NCI-H1930 (cell line): ENCODE results near the gene KMT2B.
"Not testable (repeated sequence)": the region's sequence is repeated elsewhere in the genome, so short reads cannot be mapped to it uniquely, and the experiment has no call there.

ENCODE experiments used
- DNase-seq, 2 experiments: peaks; one replicate each; lab custom pipeline; 2025; lab: John Stamatoyannopoulos, UW

The KMT2B gene

DNA sequence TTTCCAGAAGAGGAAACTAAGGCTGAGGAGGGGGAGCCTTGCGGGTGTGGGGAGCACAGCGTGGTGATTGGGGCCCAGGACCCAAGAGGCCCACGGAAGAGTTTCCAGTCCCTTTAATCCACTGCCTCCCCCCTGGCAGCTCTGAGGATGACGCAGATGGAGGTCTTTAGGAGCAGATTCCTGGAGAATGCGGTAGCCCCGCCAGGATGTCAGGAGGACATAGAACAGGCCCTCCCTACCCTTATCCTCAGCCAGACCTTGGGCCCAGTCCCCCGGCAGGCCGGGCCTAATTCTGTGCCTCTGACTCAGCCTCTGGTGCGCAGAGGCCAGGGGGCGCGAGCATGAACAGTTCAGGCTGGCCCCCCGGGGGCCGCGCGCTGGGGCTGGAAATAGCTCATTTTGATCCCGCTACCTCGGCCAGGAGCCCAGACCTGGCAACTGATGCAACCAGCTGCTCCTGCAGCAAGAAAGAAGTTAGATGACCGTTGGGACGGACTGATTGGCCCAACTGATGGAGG, 39.5 kb downstream of the KMT2B start:
- DNase-seq: no peak

DNA sequence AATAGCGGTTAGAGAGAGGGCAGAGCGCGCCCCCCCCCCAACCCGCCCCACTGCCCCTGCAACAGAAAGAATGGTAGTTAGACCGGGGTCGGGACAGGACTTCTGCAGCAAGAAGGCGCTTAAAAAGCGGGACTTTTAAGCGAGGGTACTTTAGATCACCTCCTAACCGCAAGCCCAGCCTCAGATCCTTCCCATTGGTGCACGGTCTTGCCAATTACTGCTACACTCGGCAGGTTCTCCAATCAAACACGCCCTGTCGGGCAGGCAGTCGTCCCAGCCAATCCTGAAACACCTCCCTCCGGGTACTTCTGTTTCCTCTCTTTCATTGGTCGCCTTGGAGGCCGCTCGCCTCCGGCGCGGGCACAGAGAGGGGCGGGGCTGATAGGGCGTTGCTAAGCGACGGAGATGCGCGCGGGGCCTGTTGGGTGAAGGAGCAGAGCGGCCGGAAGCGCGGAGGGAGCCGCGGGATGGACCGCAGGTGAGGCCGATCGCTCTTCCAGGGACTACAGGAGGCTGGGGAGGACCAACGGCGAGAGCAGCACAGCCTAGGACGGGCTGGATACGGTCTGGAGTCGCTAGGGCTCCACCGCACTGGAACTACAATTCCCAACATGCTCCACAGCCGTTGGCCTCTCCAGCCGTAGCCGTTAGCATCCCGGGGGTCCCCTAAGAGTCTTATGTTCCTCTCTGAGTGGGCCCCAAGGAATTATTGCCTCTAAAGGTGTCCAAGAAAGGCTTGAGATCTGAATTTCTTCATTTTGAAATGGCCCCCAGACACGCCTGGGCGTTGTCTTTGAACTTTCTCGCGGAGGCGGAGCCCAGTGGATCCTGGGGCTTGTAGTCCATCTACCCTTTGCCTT, 40.2 kb downstream of the KMT2B start, which contains the start of gene PROSER3:
TSS of gene PROSER3 (plus strand) at position 428 of the 860 bp plus-strand sequence. CDS start at position 468, 40 bp downstream.
- peak; percentile 99 for DNase-seq

DNA sequence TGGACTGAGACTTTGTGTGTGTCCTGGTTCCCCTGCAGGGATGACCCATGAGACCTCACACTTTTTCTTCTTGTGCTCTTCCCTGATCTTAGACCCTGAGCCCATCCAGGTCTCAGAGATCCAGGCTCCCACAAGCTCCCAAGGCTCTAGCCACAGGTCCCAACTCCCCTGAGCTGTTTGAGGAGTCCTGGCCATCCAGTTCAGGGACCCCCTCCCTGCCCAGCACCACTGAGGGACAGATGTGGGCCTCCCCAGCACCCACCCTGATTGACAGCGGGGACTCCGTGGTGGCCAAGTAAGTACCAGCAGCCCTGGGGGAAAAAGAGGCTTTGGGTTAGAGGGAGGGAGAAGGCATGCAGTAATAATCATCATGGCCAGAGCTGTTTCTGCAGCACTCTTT, 41.9 kb downstream of the KMT2B start:
- DNase-seq: no peak

DNA sequence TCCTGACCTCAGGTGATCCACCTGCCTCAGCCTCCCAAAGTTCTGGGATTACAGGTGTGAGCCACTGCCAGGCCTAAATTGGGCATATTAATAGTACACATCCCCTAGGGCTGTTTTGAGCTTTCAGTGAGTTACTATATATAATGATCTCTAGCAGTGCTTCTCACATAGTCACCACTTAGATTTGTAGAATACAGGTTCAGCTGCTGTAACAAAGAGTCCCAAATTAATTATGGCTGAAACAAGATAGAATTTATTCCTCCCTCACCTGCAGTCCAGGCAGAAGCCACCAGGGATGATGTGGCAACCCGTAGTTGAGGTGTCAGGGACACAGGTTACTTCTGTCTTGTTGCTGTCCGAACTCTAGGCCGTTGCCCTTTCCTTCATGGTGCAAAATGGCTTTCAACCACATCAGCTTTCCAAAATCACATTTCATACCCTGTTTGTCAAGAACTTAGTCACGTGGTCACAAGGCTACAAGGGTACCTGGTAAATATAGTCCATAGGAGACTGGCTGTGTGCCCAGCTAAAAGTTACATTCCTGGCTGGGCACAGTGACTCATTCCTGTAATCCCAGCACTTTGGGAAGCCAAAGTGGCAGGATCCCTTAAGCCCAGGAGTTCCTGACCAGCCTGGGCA, 43.0 kb downstream of the KMT2B start:
- DNase-seq: no peak

DNA sequence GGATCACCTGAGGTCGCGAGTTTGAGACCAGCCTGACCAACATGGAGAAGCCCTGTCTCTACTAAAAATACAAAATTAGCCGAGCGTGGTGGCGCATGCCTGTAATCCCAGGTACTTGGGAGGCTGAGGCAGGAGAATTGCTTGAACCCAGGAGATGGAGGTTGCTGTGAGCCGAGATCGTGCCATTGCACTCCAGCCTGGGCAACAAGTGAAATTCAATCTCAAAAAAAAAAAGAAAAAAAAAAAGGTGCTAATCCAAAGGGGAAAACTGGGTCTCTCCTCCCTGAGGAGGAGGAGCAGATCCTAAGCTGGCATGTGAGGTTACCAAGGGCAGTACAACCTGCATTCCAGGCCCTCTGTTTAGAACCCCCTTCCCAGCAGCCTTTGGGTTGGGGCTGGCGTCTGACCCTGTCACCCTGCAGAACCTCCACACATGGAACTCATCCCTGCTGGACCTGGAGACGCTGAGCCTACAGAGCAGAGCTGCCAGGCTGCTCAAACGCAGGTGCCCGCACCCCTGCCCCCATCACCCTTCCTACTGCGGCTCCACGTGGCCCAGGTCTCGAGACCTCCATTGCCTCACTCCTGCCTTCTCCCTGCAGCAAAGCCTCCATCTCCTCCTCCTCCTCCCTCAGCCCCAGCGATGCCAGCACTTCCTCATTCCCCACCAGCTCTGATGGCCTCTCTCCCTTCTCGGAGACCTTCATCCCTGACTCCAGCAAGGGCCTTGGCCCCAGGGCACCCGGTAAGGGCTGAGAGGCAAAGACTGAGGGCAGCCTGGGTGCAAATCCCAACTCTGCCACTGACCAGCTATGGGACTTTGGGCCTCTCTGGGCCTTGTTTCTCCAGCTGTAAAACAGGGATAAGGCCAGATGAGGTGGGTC, 46.9 kb downstream of the KMT2B start:
- no peak for DNase-seq

DNA sequence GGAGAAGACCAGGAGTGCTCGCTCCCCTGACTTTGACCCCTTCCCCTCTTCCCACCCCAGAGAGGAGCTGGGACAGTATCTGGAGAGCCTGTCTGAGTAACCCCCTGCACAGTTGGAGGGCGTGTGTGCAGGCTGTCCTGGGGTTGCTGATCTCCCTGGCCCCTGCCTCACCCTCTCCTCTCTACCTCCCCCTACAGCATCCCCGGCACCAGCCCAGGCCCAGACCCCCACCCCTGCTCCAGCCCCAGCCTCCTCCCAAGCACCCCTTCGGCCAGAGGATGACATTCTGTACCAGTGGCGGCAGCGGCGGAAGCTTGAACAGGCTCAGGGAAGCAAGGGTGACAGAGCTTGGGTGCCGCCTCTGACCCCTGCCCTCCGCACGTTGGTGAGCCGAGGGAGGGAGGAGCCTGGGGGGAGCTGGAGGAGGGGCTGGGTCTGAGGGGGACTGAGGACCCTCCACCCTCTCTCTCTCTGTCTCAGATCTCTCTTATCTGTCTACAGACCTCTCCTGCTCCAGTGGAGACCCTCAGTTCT, 48.8 kb downstream of the KMT2B start:
- DNase-seq: no peak

DNA sequence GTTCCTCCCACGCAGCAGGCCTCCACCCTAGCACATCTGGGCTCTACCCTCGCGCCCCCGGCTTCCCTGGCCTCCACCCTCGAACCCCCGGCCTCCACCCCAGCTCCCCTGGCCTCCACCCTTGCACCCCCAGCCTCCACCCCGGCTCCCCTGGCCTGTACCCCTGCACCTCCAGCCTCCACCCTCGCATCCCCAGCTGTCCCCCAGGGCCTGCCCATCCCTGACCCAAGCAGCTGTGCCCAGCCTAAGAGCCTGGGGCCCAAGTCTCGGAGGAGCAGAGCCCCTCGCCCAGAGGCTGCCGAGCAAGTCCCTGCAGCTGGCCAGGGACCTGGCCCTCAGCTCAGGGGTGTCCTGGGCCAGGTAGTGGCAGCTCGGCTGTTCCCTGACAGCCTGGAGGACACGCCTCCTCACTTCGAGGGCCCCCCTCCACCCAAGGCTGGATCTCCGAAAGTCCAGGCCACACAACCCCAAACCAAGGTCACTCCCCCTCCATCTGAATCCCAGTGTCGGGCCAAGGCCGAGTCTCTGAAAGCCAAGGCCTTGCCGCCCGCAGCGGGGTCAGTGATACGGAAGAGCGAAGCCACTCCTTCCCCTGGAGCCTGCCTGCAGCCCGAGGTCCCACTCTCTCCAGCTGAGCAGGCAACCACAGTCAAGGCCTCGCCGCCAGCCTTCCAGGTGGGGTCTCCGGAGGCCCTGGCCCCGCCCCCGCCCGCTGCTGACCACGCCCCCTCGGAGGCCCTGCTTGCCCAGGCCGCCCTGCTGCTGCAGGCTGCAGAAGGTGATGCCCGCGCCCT, 49.7 kb downstream of the KMT2B start:
- DNase-seq: no peak

DNA sequence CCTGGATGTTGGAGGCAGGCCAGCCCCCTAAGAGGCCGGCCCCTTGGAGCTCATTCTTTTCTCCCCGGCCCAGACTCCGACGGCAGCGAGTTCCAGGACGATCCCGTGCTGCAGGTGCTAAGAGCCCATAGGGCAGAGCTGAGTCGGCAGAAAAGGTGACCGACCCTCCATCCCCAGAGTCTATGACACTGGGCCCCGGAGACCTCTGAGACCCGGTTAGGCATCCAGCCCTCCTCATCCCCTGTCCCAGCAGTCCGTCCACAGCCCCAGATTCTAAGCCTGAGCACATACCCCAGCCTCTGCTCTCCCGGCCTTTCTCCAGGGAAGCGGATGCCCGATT, 50.2 kb downstream of the KMT2B start:
- DNase-seq: no peak

DNA sequence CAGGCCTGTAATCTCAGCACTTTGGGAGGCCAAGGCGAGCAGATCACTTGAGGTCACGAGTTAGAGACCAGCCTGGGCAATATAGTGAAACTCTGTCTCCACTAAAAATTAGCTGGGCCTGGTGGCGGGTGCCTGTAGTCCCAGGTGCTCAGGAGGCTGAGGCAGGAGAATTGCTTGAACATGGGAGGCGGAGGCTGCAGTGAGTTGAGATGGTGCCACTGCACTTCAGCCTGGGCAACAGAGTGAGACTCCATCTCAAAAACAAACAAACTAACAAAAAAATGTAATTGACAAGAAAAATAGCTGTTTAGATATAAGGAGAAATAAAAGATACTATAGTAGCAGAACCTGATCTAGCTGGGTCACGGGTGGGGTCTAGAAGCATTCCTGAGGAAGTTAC, 54.6 kb downstream of the KMT2B start:
- DNase-seq: not testable (repeated sequence)

DNA sequence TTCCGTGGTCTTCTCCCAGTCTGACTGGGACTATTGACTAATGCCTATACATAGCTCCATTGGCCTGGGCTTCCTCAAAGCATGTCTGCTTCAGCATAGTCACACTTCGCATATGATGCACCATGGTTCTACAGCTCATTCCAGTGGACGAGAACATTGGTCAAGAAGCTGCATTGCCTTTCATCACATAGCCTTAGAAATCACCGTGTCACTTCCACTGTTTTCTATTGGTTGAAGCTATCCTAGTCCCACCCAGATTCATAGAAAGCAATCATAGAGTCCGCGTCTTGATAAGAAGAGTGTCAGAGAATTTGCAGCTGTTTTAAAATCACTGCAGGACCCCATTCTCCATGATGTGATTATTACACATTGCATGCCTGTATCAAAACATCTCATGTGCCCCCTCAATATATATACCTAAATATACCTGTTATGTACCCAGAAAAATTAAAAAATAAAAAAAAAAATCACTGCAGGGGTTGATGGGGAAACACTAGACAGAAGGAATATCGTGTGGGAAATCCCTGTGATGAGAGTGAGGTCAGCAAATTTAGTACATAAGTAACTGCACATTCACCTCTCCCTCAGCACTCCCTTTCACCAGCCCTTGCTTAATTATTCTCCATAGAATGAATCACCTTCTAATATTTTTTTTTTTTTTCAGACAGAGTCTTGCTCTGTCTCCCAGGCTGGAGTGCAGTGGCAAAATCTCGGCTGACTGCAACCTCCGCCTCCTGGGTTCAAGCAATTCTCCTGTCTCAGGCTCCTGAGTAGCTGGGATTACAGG, 55.4 kb downstream of the KMT2B start:
- no peak for DNase-seq

DNA sequence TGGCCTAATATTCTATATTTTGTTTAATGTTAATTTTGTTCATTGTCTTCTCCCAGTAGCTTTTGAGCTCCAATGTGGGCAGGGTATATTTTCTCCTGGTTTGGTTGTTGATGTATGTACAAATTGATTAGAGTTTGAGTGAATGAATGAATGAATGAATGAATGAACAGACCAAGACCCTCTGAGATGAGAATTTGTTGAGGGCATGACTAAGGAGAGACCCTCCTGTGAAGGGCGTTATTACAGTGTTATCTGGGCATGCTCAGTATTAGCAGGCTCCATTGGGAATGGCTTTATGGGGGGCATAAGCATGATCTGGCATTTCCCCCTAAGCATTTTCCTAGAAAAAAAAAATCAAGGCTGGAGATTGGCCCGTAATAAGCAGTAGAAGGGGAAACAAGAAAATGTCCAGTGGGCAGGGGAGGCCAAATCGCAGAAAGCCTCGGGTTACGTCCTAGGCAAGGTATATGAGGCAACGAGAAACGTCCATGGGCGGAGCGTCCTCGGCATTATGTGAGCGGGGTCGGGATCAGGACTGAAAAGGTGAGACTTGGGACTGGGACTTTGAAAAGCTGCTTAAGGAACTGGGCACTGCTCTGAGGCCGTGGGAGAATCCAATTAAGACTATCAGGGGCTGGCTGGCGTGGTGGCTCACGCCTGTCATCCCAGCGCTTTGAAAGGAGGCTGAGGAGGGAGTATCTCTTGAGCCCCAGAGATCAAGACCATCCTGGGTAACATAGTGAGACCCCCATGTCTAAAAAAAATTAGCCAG, 56.7 kb downstream of the KMT2B start:
- no peak for DNase-seq

DNA sequence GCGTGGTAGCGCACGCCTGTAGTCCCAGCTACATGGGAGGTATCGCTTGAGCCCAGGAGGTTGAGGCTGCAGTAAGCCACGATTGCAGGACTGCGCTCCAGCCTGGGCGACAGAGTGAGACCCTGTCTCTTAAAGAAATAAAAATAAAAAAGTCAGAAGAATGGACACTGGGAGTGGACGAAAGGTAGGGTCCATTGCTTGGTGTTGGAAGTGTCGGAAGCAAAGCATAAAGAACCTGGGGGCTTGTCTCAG, 57.2 kb downstream of the KMT2B start:
- DNase-seq: no peak

DNA sequence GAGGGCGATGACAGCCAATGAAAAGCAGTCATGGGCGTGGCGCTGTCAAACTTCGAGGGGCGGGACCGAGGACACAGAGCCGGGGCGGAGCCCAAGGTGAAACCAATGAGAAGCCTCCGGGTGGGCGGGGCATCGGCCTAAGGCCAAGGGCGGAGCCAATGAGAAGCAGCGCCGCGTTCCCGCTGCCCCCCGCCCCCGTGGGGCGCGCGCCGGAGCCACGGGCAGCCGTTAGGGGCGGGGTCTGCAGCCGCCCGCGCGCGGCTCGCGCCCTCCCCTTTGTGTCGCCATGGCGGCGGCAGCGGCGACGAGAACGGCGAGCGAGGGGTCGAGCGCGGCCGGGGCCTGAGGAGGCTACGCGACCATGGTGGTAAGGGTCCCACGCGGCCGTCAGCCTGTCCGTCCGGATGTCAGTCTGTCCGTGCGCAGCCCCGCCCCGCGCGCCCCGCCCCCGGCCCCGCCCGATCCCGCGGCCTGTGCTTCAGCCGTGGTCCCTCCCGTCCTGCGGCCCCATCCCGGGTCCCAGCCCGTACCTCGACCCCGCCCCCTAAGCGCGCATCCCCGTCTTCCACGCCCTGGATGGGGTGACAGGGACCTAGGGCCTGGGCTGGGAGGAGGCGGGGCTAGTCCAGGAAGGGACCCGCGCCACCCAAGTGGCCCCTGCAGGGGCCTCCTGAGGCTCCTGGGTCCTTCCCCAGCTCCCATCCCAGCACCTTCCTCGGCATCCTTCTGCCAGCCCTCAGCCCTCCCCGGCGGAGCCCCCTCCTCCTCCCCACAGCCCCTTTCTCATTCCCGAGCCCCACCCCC, 57.7 kb downstream of the KMT2B start, which contains the start of gene ARHGAP33:
TSS of gene ARHGAP33 (plus strand) at position 267 of the 804 bp plus-strand sequence. CDS start at position 362, 95 bp downstream.
- DNase-seq: peak; percentile 99

DNA sequence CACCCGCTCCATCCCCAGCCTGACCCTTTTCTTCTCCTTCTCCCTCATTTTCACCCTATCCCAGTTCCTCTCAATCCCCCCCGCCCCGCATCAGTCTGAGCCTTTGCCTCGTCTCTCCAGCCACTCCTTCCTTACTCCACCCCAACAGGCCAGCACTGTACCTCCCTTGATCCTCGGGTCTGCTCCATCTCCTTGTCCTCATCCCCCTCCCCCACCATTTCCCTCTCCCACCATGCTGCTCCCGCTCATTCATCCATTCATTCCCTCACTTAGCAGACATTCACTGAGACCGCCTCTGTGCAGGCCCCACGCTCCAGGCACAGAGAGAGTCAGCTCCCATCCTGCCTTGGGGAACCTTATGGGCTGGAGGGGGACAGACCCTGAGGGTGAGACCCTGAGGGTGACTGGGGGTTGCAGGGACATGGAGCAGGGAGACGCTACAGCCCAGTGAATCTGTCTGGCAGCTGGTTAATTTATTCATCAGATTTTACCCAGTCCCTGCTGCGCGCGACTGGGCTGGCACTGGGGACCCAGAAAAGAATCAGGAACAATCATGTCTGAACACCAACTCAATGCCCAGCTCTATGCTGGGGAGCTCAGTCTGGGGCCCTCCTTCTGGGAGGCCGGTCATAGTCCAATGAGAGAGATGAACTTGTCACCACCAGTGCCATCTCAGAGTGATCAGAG, 58.4 kb downstream of the KMT2B start:
- DNase-seq: no peak

DNA sequence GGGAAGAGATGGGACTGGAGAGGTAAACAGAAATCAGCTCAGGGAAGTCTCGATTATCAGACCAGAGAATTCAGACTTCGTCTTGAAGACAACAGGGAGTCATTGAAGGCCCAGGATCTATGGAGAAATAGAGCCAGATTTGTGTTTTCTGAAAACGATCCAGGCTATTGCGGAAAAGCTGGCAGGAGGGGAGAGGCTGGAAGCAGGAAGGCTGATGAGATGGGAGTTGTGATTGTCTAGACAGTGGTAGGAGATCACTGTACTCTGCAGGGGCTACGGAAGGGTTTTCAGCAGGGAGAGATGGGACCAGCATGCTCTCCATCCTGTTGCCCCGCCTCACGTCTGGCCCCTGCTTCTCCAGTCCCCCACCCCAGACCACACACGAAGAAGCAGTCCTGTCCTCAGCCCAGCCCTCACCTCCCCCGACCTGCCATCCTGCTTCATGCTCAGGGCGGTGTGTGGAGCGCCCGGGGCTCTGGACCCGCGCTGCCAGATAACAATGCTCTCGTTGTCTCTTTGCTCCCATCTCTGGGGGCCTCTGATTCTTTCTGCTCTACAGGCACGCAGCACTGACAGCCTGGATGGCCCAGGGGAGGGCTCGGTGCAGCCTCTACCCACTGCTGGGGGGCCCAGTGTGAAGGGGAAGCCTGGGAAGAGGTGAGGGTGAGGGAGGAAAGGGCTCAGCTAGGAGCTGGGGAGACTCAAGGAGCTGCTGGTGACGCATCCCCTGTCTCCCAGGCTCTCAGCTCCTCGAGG, 59.5 kb downstream of the KMT2B start:
- no peak for DNase-seq

DNA sequence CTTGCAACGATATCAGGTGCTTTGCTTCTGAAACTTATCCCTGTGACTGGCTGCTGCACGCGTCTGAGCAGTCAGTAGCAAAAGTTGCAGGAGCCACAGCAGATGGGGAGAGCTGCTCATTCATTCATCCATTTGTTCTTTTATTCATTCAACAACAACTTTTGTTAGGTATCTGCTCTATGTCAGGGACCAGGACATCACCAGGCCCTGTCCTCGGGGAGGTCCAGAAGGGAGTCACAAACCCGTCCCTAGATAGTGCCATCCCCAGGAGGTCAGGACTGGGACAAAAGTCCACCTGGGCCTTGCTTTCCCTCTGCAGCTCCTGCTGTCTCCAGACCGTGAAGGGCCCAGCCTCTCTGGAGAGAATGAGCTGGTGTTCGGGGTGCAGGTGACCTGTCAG, 60.2 kb downstream of the KMT2B start:
- no peak for DNase-seq

DNA sequence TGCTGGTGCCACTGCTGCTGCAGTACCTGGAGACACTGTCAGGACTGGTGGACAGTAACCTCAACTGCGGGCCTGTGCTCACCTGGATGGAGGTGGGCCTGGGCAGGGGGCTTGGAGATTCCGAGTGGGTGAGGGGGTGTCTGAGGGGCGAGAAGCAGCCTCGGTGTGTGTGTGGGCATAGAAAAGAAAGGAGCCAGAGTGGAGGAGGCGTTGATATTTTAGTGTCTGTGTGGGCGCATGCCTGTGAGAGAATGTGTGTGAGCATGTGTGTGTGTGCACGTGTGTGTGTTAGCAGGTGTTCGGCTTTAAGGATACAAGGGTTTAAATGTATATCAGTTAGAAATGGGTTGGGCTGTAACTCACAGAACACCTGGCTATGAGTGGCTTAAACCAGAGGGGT, 61.2 kb downstream of the KMT2B start:
- DNase-seq: no peak

DNA sequence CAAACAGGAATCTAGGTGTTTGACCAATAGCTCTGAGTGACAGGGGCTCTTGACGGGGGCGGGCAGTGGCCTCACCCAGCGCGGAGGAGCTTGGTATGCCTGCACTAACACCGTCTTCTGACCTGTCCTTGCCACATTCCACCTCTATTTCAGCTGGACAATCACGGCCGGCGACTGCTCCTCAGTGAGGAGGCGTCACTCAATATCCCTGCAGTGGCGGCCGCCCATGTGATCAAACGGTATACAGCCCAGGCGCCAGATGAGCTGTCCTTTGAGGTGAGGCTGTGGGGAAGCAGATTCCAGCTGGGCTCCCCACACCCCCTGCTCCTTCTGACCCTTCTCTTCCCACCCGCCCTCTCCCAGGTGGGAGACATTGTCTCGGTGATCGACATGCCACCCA, 62.3 kb downstream of the KMT2B start:
- DNase-seq: no peak
